Liver (tissue), 9 donors: ENCODE measurements around the gene TMEM14C. TPM values are rescaled to one million over a fixed set of nuclear protein-coding genes. Genes with fewer than 3 reads are reported as not detected.

Source experiments
- DNase-seq: peaks from one replicate; pipeline ENCODE4 v3.0.0-alpha.2; 2017; ENCODE audit warnings: low spot score
- H3K27ac ChIP-seq, 2 donors: one replicate each; pipeline ENCODE4 v1.7.0; 2013; ENCODE audit warnings: inconsistent platforms in 2 of 2, low read length in 2 of 2, control low read depth in 1 of 2, low read depth in 1 of 2, mild to moderate bottlenecking in 1 of 2
- H3K27me3 ChIP-seq, 4 donors: one replicate each; pipeline versions ENCODE4 v1.6.1 to v1.7.0; 2013; ENCODE audit warnings: low read length in 3 of 4, inconsistent platforms in 1 of 4, mild to moderate bottlenecking in 1 of 4, moderate library complexity in 1 of 4; ENCODE audit not compliant: control insufficient read depth in 4 of 4, insufficient read depth in 4 of 4
- H3K36me3 ChIP-seq, 4 donors: one replicate each; pipeline versions ENCODE4 v1.6.1 to v1.7.0; 2013; ENCODE audit warnings: low read length in 3 of 4, mild to moderate bottlenecking in 3 of 4, low read depth in 1 of 4, moderate library complexity in 1 of 4; ENCODE audit not compliant: control insufficient read depth in 4 of 4, insufficient read depth in 3 of 4
- H3K4me1 ChIP-seq, 4 donors: one replicate each; pipeline versions ENCODE4 v1.6.1 to v1.7.0; 2013; ENCODE audit warnings: low read length in 3 of 4, mild to moderate bottlenecking in 3 of 4, moderate library complexity in 1 of 4; ENCODE audit not compliant: control insufficient read depth in 4 of 4, insufficient read depth in 4 of 4
- H3K4me3 ChIP-seq, 3 donors: one replicate each; pipeline versions ENCODE4 v1.6.1 to v1.7.0; 2013; ENCODE audit warnings: low read length in 3 of 3, control low read depth in 1 of 3, low read depth in 1 of 3, mild to moderate bottlenecking in 1 of 3
- H3K9ac ChIP-seq, 2 donors: one replicate each; pipeline ENCODE4 v1.7.0; 2013; ENCODE audit warnings: low read length in 2 of 2, mild to moderate bottlenecking in 2 of 2, moderate library complexity in 2 of 2, control low read depth in 1 of 2, low read depth in 1 of 2
- H3K9me3 ChIP-seq, 4 donors: one replicate each; pipeline versions ENCODE4 v1.6.1 to v1.7.0; 2013; ENCODE audit warnings: low read length in 3 of 4; ENCODE audit not compliant: control insufficient read depth in 4 of 4
- EGR1 ChIP-seq, 2 donors: IDR thresholded peaks; 2 replicates each; pipeline ENCODE4 v1.6.1; 2016 to 2018; ENCODE audit warnings: antibody characterized with exemption in 2 of 2, low read depth in 2 of 2
- FOXA1 ChIP-seq: IDR thresholded peaks from 2 replicates; pipeline ENCODE4 v1.6.1; 2016; ENCODE audit warnings: antibody characterized with exemption
- FOXA2 ChIP-seq: IDR thresholded peaks from 2 replicates; pipeline ENCODE4 v1.6.1; 2016; ENCODE audit warnings: antibody characterized with exemption
- GABPA ChIP-seq, 2 donors: IDR thresholded peaks in 1 of 2; conservative IDR thresholded peaks in 1 of 2; 2 replicates each; pipeline ENCODE4 v1.6.1; 2016; ENCODE audit warnings: antibody characterized with exemption in 2 of 2, mild to moderate bottlenecking in 1 of 2, moderate library complexity in 1 of 2
- HNF4A ChIP-seq, 2 donors: conservative IDR thresholded peaks; 2 replicates each; pipeline ENCODE4 v1.6.1; 2016; ENCODE audit warnings: antibody characterized with exemption in 2 of 2, mild to moderate bottlenecking in 2 of 2
- HNF4G ChIP-seq: IDR thresholded peaks from 2 replicates; pipeline ENCODE4 v1.6.1; 2016; ENCODE audit warnings: antibody characterized with exemption
- JUND ChIP-seq, 2 donors: IDR thresholded peaks; 2 replicates each; pipeline ENCODE4 v1.6.1; 2016; ENCODE audit warnings: antibody characterized with exemption in 2 of 2
- NR2F2 ChIP-seq: IDR thresholded peaks from 2 replicates; pipeline ENCODE4 v1.6.1; 2016; ENCODE audit warnings: antibody characterized with exemption
- RAD21 ChIP-seq, 2 donors: IDR thresholded peaks; 2 replicates each; pipeline ENCODE4 v1.6.1; 2016; ENCODE audit warnings: antibody characterized with exemption in 2 of 2, mild to moderate bottlenecking in 2 of 2
- REST ChIP-seq: IDR thresholded peaks from 2 replicates; pipeline ENCODE4 v1.6.1; 2016; ENCODE audit warnings: antibody characterized with exemption, mild to moderate bottlenecking
- RXRA ChIP-seq, 2 donors: IDR thresholded peaks; 2 replicates each; pipeline ENCODE4 v1.6.1; 2017 to 2018; ENCODE audit warnings: antibody characterized with exemption in 2 of 2, mild to moderate bottlenecking in 1 of 2
- SP1 ChIP-seq: IDR thresholded peaks from 2 replicates; pipeline ENCODE4 v1.6.1; 2018; ENCODE audit warnings: antibody characterized with exemption, mild to moderate bottlenecking
- TAF1 ChIP-seq: conservative IDR thresholded peaks from 2 replicates; pipeline ENCODE4 v1.6.1; 2016; ENCODE audit warnings: antibody characterized with exemption, mild to moderate bottlenecking
- YY1 ChIP-seq: IDR thresholded peaks from 2 replicates; pipeline ENCODE4 v1.6.1; 2016; ENCODE audit warnings: antibody characterized with exemption, mild to moderate bottlenecking
- WGBS: extraction: QIAGEN DNeasy Blood & Tissue Kit; methylation state at CpG from one replicate; pipeline ENCODE4 v1.1.7; 2013; 5-methylcytosine and 5-hydroxymethylcytosine counted together
- polyA plus RNA-seq, 2 donors: library from polyadenylated mRNA; stranded (reverse) in 1 of 2; unstranded in 1 of 2; fragments of 200-250 nt in 1 of 2; fragments of >200 nt in 1 of 2; fragmentation: Nextera tagmentation in 1 of 2; extraction: Ambion mirVana in 1 of 2; gene quantifications; one replicate each; pipeline versions ENCODE4 v1.2.1 to v1.2.3, GENCODE V29; 2013 to 2015
- total RNA-seq, 2 donors: library from RNA; depleted of rRNA; stranded (reverse); fragments of >200 nt; gene quantifications; one replicate each; pipeline ENCODE4 v1.2.3, GENCODE V29; 2014
- TF ChIP-seq, protein P1 (sequence below): IDR thresholded peaks from 2 replicates; pipeline ENCODE4 v1.6.1; 2016; ENCODE audit warnings: antibody characterized with exemption
- TF ChIP-seq, protein P2 (sequence below): fragments of 150-350 bp; IDR thresholded peaks from 2 replicates; pipeline ENCODE4 v1.5.1; 2017; ENCODE audit warnings: improper control_type of control experiment, low read depth, low read length; ENCODE audit not compliant: missing input control
- TF ChIP-seq, protein P3 (sequence below): IDR thresholded peaks from 2 replicates; pipeline ENCODE4 v1.6.1; 2016; ENCODE audit warnings: antibody characterized with exemption
- TF ChIP-seq, protein P4 (sequence below): IDR thresholded peaks from 2 replicates; pipeline ENCODE4 v1.6.1; 2016; ENCODE audit warnings: antibody characterized with exemption
- donor health status: healthy.
- donor health status: healthy.
- donor health status: healthy.
- donor health status: healthy.
- donor health status: healthy.

TMEM14C gene
- total and polyA plus RNA-seq, 4 donors: 36.8 to 239 (median 94.9) TPM

DNA sequence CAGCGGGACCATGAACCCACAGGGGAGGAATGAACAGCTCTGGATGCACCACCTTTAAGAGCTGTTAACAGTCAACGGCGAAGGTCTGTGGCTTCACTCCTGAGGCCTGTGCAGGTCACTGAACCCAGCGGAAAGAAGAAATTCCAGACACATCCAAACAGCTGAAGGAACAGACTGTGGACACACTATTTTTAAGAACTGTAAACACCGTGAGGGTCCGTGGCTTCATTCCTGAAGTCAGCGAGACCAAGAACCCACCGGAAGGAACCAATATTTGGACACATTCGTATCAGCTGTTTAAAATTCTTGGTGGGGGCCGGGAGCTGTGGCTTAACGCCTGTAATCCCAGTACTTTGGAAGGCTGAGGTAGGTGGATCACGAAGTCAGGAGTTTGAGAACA is 19.4 kb downstream of the TMEM14C start:
- WGBS: 95% methylated on average over 12 of the region's 12 CpGs
- Histone ChIP-seq H3K9ac (no peak overlapping the region), H3K4me3 (no peak overlapping the region), H3K4me1 (no peaks in the 10 kb centered on the region), H3K27me3 (no peaks in the 10 kb centered on the region), H3K36me3 (no peaks in the 10 kb centered on the region), H3K27ac (no peak overlapping the region), H3K9me3 (no peaks in the 10 kb centered on the region)
- no peak for DNase-seq
- TF ChIP-seq, protein P1, sequence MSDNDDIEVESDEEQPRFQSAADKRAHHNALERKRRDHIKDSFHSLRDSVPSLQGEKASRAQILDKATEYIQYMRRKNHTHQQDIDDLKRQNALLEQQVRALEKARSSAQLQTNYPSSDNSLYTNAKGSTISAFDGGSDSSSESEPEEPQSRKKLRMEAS: no peak
- TF ChIP-seq, protein P2, sequence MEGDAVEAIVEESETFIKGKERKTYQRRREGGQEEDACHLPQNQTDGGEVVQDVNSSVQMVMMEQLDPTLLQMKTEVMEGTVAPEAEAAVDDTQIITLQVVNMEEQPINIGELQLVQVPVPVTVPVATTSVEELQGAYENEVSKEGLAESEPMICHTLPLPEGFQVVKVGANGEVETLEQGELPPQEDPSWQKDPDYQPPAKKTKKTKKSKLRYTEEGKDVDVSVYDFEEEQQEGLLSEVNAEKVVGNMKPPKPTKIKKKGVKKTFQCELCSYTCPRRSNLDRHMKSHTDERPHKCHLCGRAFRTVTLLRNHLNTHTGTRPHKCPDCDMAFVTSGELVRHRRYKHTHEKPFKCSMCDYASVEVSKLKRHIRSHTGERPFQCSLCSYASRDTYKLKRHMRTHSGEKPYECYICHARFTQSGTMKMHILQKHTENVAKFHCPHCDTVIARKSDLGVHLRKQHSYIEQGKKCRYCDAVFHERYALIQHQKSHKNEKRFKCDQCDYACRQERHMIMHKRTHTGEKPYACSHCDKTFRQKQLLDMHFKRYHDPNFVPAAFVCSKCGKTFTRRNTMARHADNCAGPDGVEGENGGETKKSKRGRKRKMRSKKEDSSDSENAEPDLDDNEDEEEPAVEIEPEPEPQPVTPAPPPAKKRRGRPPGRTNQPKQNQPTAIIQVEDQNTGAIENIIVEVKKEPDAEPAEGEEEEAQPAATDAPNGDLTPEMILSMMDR: no peak
- TF ChIP-seq SP1 (no peak), HNF4G (no peak), TAF1 (no peak), RAD21 (IDR thresholded peaks at IDR 0.05) (no peak), HNF4A (conservative IDR thresholded peaks at IDR 0.05) (no peak), EGR1 (IDR thresholded peaks at IDR 0.05; ENCODE audit: low read depth in 2 of 2) (no peak), FOXA1 (no peak)
- TF ChIP-seq, protein P3, sequence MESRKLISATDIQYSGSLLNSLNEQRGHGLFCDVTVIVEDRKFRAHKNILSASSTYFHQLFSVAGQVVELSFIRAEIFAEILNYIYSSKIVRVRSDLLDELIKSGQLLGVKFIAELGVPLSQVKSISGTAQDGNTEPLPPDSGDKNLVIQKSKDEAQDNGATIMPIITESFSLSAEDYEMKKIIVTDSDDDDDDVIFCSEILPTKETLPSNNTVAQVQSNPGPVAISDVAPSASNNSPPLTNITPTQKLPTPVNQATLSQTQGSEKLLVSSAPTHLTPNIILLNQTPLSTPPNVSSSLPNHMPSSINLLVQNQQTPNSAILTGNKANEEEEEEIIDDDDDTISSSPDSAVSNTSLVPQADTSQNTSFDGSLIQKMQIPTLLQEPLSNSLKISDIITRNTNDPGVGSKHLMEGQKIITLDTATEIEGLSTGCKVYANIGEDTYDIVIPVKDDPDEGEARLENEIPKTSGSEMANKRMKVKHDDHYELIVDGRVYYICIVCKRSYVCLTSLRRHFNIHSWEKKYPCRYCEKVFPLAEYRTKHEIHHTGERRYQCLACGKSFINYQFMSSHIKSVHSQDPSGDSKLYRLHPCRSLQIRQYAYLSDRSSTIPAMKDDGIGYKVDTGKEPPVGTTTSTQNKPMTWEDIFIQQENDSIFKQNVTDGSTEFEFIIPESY: no peak

GRCh38 chr6:10743515-10743914 is 20.6 kb downstream of the TMEM14C start:
- H3K4me1 ChIP-seq: peaks cover under 1 to 6% (median 3%) of the 10 kb centered on the region in 4 donors
- H3K9ac ChIP-seq: no peak overlapping the region
- no peak for TF ChIP-seq FOXA1
- TF ChIP-seq, protein P1: no peak
- TF ChIP-seq RAD21 (IDR thresholded peaks at IDR 0.05): no peak
- TF ChIP-seq, protein P3: no peak
- no peak for TF ChIP-seq JUND (IDR thresholded peaks at IDR 0.05)
- no peak for TF ChIP-seq HNF4A (conservative IDR thresholded peaks at IDR 0.05)
- no peak for TF ChIP-seq GABPA (IDR thresholded peaks at IDR 0.05 in 1 of 2, conservative IDR thresholded peaks at IDR 0.05 in 1 of 2)
- no peak for TF ChIP-seq HNF4G
- TF ChIP-seq, protein P4, sequence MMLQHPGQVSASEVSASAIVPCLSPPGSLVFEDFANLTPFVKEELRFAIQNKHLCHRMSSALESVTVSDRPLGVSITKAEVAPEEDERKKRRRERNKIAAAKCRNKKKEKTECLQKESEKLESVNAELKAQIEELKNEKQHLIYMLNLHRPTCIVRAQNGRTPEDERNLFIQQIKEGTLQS: no peak
- no peak for TF ChIP-seq SP1
- no peak for TF ChIP-seq NR2F2
- TF ChIP-seq YY1: no peak
- TF ChIP-seq EGR1 (IDR thresholded peaks at IDR 0.05; ENCODE audit: low read depth in 2 of 2): no peak
- TF ChIP-seq TAF1: no peak
- TF ChIP-seq REST: no peak
- no peak for TF ChIP-seq FOXA2
- TF ChIP-seq, protein P2: no peak
- TF ChIP-seq RXRA (IDR thresholded peaks at IDR 0.05): no peak
- no peaks in the 10 kb centered on the region for H3K36me3 ChIP-seq
- WGBS: 88% methylated on average over 6 of the region's 6 CpGs
- H3K27me3 ChIP-seq: no peaks in the 10 kb centered on the region
- H3K27ac ChIP-seq: no peak overlapping the region
- DNase-seq: no peak
- no peak overlapping the region for H3K4me3 ChIP-seq
- H3K9me3 ChIP-seq: no peaks in the 10 kb centered on the region
